Measurements from ENCODE around the gene SLCO2A1.

GRCh38 chr3:133966954-133967353 lies 62.8 kb downstream of the SLCO2A1 start:
- TF ChIP-seq EZH2 (IDR thresholded peaks at IDR 0.05; ENCODE audit: insufficient read depth, poor library complexity, severe bottlenecking) (no peak), EZH2phosphoT487 (IDR thresholded peaks at IDR 0.05; ENCODE audit: insufficient read depth, low read depth) (no peak)

Measured in GM23248 (cell line).